Germinal center (tissue), 1 donor: Measurements from ENCODE around the gene GRIN2B.
A peak's percentile ranks its signal among the peaks of the same experiment; 100 is the strongest.

ENCODE experiments used
- DNase-seq: peaks from one replicate; pipeline ENCODE4 v3.0.0; 2012; ENCODE audit warnings: mixed read lengths, low spot score

GRIN2B gene

GRCh38 chr12:13981296-13981962 lies at the start of gene GRIN2B:
Gene GRIN2B, minus strand, starts transcription at chr12:13981602. Its CDS starts 115,394 bp downstream, at chr12:13866208.
- DNase-seq: no peak

- DNase-seq: no peak
Observed at GRCh38 chr12:14026537-14026936, 45.1 kb upstream of the GRIN2B start.

DNA sequence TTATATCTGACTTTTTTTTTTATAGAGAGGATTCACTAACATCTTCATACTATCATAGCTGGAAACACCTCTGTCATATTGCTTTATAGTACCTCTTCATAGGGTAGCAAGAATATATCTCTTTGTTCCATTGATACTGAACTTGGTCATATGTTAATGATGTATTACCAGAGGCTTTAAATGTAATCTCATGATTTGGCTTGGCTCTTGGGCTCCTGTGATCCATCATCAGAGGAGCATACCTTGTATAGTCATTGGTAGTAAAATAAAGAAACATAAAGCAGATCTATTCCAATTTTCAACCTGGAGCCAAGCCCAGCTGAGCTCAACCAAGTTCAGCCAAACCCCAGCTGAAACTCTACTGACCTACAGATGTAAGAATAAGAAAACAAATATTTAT lies 43.2 kb upstream of the GRIN2B start:
- DNase-seq: no peak

DNA sequence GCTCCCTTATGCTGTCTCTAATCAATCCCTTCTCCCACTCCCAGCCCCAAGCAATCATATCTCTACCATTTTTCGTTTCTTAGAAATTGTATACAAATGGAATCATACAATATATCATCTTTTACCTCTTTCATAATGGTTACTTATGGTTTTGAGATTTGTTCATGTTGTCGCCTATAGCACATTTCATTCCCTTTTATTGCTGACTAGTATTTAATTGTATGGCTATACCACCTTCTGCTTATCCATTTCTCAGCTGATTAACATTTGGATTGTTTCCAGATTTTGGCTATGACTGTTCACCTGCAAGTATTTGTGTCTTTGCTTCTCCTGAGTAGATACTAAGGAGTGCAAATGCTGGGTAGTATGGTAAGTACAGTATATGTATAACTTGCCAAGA lies 36.7 kb upstream of the GRIN2B start:
- DNase-seq: no peak

- DNase-seq: no peak
Observed at GRCh38 chr12:14010989-14011388, 29.6 kb upstream of the GRIN2B start.

GRCh38 chr12:14007639-14008038 lies 26.2 kb upstream of the GRIN2B start:
- DNase-seq: no peak

DNA sequence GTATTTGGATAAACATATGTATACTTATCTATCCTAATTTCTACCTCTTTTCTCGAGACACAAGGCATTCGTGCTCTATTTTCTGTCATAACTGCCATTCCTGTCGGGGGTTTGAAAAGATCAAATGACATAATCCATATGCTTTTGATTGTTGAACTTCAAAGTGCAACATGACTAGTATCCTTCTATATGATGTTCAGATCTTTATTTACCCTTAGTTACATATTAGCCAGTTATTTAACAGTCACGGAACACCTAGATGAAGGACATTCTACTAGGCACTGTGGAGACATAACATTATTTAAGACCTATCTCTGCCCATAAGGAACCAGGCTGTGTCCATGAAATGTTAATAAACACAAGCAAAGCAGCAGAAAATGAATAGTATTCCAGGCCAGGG lies 11.2 kb upstream of the GRIN2B start:
- no peak for DNase-seq

GRCh38 chr12:13992106-13992505 lies 10.7 kb upstream of the GRIN2B start:
- no peak for DNase-seq

GRCh38 chr12:13986031-13986430 lies 4.6 kb upstream of the GRIN2B start:
- DNase-seq: no peak

DNA sequence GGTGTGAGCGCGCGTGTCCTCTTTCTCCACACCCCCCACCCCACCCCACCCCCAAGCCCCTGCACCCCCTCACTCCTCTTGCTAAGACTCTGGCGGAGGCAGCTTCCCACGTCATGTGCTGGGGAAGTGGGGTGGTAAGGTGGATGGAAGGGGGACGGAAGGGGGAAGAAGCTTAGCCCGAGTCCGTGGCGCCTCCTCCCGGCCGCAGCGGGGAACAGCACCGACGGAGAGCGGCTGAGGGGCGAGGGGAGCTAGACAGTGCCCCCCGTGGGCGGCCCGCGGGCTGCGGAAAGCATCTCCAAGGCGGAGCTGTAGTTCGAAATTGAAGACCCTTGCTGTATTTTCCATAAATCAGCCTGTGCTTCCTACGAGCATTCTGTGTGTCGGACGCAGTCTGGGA lies 588 bp upstream of the GRIN2B start:
- DNase-seq: peak; percentile 36

DNA sequence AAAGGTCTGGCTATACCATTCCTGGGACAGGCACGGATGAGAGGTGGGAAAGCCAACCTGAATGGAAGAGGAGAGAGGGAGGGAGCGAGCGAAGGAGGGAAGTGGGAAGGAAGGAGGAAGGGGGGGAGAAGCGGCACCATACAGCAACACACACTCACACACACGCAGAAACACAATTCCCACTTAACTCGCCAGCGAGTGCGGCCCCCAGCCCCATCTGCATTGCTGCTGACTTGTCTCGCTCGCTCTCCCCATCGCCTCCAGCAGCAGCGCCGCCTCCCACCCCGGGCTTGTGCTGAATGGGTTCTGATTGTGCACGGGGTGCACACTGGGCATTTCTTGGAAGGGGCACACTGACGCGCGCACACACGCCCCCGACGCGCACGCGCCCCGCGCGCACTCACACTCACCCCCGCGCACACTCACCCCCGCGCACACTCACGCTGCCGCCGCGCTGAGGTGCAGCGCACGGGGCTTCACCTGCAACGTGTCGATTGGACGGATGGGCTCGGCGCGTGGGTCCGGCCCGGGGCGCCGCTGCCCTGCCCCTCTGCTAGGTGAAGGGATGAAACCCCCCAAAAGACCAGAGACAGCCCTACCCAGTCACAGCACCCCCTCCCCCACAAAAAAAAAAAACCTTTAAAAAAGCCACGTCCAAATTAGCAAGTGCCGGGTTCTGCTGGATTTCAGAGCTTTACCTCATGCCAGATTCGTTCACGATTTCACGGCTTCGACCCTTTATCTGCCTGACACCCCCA lies 685 bp downstream of the GRIN2B start:
- DNase-seq: no peak

DNA sequence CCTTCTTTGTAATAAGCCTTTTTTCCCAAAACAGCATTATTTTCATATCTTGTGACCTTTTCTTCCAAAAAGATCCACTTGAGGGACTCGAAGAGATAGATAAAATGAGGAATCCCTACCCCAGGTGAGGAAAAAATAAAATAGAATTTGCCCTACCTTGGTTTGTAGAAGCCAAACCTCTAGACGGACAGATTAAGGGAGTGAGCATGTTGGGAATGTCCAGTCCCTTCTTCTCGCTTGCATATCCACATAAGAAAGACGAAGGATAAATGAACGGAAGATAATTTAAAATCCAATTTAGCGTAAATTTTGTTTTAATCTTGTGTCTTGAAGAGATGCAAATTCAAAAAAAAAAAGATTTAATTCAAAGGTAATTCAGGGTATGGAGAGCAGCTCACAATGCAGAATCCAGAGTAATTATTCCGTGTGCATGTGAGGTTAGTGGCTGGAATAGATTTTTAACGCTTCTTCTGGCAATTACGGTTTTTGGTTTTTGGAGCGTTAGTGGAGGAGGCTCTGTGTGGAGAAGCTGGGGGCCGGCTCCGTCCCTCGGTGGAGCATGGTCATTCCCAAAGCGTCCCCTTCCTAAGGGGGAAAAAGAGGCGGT lies 1.5 kb downstream of the GRIN2B start:
- no peak for DNase-seq

GRCh38 chr12:13978876-13979275 lies 2.5 kb downstream of the GRIN2B start:
- DNase-seq: no peak

- DNase-seq: no peak
Observed at GRCh38 chr12:13976880-13977279, 4.5 kb downstream of the GRIN2B start.

DNA sequence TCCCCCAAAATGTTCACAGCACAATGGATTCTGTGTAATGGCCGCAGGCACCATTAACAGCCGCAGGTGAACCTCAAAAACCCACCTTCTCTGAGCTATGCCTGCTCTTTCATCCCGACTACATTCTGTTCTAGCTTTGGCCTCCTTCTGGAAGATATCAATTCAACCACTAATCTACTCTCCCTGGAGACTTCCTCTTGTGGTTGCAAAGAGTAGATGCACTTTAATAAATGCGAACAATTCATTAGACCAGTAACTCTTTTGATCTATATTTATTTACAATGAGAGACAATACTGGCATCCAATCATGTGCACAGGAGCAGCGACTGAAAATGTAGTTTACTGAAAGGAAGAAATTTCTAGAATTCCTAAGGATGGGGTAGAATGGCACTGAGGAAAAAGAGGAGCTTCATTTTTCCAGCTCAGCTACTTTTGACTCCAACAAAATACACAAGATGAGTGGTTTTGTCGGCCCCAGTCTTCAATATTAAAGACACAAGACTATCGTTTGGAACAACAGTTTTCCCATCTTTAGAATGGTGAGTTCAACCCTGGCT lies 5.3 kb downstream of the GRIN2B start:
- no peak for DNase-seq

DNA sequence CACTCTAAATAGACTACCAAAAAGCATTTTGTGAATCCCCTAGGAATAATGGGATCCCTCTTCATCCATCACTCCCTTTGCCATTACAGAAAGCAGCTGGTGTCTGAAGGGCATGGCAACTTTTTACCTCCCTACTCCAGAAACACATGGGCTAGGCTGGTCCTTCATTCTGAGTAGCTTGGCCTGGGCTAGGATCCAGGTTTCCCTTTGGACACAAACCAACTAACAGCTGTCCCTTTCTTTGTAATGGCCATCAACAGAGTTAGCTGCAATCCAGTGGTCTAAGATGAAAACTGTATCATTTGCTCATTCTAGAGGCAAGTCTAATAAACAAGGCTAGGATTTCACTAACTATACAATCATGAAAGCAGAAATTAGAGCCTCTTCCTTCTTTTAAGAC lies 7.4 kb downstream of the GRIN2B start:
- DNase-seq: no peak

DNA sequence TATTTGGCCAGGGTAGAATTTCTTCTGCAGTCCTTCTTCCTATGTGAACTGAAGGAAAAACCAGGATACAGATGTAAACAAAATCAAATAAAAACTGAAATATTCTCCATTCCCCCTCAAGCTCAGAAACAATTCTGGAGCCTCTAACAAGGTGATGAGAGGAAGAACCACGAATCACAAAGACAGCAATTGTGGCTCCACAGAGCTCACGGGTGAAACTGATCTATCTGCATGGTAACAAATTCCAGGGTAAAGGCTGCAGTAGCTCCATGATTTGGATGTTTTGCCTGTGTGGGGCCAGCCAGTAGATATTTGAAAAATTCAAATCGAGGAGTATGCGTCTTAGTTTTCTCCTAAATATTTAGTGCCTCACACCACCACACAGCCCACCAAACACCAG lies 10.6 kb downstream of the GRIN2B start:
- DNase-seq: no peak

DNA sequence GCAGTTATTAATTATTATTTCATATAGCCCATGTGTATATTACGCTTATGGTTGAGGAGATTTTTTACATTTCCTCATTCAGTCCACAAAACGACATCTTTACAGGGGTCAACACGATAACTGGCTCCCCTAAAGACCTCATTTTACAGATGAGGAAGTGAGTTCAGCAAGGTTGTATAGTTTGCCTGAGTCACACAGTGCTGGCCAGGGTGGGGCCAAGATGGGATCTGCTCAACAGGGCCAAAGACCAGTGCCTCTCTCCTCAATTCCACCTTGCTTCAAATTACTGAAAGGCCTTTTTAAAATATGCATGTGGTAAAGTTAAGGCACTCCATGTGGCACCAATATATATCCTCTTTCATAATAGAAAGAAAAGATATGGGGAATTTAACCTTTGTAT lies 13.1 kb downstream of the GRIN2B start:
- no peak for DNase-seq

DNA sequence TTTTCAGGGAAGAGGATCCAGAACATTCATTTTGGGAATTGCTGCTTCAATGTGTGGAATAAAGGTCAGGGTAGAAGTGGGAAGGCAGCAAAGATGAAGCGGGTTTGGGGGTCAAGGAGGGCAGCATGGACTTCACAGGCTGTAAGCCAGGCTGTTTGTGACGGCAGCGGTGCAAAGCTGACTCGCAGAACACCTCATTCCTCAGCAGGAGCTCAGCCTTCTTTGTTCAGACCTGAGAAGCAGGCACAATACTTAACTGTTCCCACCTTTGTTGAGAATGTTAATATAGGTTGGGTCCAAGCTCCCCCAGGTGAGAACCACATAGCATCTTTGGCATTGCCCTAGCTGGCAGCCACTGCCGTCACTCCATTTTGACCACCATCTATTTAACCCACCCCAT lies 16.7 kb downstream of the GRIN2B start:
- no peak for DNase-seq

DNA sequence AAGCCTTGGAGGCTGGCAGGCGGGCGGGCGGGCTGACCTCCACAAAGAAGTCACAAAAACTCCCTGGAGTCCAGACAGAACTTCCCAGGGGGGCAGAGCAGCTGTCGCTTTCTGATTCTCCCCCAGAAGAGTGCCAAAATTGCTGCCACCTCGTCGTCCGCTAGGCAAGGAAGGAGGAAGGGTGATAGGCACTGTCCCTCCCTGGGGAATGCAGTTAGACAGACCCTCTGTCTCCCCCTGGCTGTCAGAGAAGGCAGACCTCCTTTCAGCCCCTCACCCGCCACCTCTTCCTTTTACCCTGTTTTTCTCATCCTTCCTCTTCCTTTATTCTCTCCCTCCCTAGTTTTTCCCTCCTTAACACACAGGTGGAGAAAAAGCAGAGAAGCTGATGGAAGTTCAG lies 18.7 kb downstream of the GRIN2B start:
- peak; percentile 32 for DNase-seq

DNA sequence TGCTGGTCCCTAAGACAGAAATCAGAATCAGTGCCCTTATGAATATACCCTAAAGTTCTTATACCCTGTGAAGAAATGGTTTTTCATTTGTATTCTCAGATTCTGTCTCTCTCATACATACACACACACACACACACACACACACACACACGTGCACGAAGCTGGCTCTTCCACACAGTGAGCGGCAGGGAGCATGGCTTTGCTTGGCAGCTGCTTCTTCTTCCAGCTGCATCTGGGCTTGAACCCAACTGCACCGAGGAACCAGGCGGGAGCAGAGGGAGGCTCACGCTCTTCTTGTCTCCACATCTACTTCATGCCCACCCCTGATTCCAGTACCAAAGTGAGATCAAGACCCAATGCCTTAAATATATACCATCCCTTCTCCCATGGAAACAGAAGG lies 19.4 kb downstream of the GRIN2B start:
- DNase-seq: no peak

DNA sequence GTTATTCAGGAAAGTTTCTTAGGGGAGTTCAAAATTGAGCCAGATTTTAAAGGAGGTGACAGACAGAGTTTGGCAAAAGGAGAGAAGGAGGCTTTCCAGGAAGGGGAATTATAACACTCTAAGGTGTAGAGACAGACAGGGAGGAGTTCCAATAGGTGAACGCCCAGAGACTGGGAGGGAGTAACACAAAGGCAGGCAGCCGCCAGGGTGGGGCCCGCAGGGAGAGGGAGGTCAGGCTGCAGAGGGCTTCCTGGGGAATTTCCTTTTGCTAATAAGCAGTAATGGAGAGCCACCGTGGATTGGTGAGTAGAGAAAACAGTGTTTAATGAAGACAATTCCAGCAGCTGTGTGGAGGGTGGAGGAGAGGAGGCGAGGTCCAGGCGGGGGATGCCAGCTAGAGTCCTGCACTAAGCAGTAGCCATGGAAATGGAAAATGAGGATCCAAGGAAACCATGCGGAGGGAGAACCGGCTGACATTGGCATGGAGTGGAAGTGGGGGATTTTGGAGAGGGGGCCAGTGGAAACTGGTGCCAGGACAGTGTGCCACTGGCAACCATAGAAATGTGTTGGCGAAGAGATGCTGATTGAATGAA lies 22.2 kb downstream of the GRIN2B start:
- no peak for DNase-seq

GRCh38 chr12:13957576-13957975 lies 23.8 kb downstream of the GRIN2B start:
- DNase-seq: no peak
